C4-2B (cell line): ENCODE measurements around the gene POU6F2.

Experiments used
- ZFX ChIP-seq: fragments of 450-650 bp; IDR thresholded peaks from 2 replicates; pipeline ENCODE4 v1.6.1; 2017
- TF ChIP-seq, protein P1 (sequence below): fragments of 450-650 bp; conservative IDR thresholded peaks from 2 replicates; pipeline ENCODE4 v1.5.1; 2017; ENCODE audit warnings: mild to moderate bottlenecking

DNA sequence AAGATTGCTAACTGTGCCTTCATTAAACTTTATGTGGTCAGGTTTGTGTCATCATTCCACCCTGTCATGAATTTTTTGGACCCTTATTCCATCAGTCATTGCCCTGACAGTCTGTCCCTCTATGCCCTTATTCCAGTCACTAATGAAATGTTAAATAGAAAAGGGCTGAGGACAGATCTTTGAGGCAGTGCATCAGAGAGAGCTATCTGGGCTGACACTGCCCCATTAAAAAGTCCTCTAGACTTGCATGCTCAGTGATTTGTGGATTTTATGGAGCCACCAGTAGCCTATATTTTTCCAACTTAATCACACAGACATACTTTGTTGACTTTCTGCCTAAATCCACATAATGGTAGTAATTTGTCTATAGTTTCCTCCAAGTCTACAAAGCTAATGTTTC is 323.8 kb downstream of the POU6F2 start:
- TF ChIP-seq, protein P1, sequence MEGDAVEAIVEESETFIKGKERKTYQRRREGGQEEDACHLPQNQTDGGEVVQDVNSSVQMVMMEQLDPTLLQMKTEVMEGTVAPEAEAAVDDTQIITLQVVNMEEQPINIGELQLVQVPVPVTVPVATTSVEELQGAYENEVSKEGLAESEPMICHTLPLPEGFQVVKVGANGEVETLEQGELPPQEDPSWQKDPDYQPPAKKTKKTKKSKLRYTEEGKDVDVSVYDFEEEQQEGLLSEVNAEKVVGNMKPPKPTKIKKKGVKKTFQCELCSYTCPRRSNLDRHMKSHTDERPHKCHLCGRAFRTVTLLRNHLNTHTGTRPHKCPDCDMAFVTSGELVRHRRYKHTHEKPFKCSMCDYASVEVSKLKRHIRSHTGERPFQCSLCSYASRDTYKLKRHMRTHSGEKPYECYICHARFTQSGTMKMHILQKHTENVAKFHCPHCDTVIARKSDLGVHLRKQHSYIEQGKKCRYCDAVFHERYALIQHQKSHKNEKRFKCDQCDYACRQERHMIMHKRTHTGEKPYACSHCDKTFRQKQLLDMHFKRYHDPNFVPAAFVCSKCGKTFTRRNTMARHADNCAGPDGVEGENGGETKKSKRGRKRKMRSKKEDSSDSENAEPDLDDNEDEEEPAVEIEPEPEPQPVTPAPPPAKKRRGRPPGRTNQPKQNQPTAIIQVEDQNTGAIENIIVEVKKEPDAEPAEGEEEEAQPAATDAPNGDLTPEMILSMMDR = no peak
- TF ChIP-seq ZFX = no peak
